A673 (cell line): ENCODE data around the gene FSCN2.

Source experiments
- EZH2 ChIP-seq: fragments of 200-600 bp; sonication (generic); IDR thresholded peaks from 2 replicates; pipeline ENCODE4 v1.6.1; 2017; ENCODE audit warnings: borderline replicate concordance, low read depth, mild to moderate bottlenecking, mixed read lengths, antibody characterized with exemption, low read length; ENCODE audit not compliant: poor library complexity, severe bottlenecking
- TF ChIP-seq, protein P1 (sequence below): fragments of 300-800, 200-600 bp; sonication (generic); conservative IDR thresholded peaks from 2 replicates; pipeline ENCODE4 v1.5.1; 2017; ENCODE audit warnings: low read depth, mild to moderate bottlenecking, antibody characterized with exemption, low read length, moderate library complexity, mixed read lengths

DNA sequence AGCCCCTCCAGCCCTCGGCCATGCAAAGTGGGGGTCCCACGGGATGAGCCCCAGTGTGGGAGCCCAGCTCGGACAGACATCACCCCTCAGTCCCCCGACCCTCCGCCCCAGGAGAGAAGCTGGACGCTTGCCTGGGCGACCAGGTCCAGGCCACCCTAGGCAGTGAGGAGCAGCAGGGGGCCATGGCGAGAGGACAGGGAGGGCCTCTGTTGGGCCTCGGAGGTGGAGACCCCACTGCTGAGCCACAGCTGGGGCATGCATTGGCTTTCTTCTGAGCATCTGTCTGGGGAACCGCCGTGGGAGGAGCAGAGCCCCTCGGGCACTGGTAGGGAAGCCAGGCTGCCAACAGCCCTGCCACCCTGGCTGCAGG is 28.6 kb upstream of the FSCN2 start:
- TF ChIP-seq, protein P1, sequence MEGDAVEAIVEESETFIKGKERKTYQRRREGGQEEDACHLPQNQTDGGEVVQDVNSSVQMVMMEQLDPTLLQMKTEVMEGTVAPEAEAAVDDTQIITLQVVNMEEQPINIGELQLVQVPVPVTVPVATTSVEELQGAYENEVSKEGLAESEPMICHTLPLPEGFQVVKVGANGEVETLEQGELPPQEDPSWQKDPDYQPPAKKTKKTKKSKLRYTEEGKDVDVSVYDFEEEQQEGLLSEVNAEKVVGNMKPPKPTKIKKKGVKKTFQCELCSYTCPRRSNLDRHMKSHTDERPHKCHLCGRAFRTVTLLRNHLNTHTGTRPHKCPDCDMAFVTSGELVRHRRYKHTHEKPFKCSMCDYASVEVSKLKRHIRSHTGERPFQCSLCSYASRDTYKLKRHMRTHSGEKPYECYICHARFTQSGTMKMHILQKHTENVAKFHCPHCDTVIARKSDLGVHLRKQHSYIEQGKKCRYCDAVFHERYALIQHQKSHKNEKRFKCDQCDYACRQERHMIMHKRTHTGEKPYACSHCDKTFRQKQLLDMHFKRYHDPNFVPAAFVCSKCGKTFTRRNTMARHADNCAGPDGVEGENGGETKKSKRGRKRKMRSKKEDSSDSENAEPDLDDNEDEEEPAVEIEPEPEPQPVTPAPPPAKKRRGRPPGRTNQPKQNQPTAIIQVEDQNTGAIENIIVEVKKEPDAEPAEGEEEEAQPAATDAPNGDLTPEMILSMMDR = no peak
- no peak for TF ChIP-seq EZH2
